HG02885 (cell line): Measurements from ENCODE around the gene SLC34A3.

Experiments
- ATAC-seq: cut with Tn5 transposase; IDR thresholded peaks from one replicate; pipeline ENCODE4 v1.9.1; 2021; ENCODE audit warnings: mild to moderate bottlenecking; ENCODE audit not compliant: unreplicated experiment, poor library complexity

The SLC34A3 gene

GRCh38 chr9:137216188-137216965 lies 14.3 kb upstream of the SLC34A3 start:
- no peak for ATAC-seq

- ATAC-seq, result no peak
Measured at GRCh38 chr9:137217276-137218211, 13.2 kb upstream of the SLC34A3 start.

- ATAC-seq, result no peak
Measured at GRCh38 chr9:137218212-137218753, 12.4 kb upstream of the SLC34A3 start.

GRCh38 chr9:137218754-137219271 lies 11.9 kb upstream of the SLC34A3 start:
- no peak for ATAC-seq

- no peak for ATAC-seq
Measured at GRCh38 chr9:137219757-137220316, 10.9 kb upstream of the SLC34A3 start.

- ATAC-seq, result no peak
Measured at GRCh38 chr9:137220317-137221094, 10.2 kb upstream of the SLC34A3 start.

GRCh38 chr9:137221095-137221505 lies 9.6 kb upstream of the SLC34A3 start:
- no peak for ATAC-seq

DNA sequence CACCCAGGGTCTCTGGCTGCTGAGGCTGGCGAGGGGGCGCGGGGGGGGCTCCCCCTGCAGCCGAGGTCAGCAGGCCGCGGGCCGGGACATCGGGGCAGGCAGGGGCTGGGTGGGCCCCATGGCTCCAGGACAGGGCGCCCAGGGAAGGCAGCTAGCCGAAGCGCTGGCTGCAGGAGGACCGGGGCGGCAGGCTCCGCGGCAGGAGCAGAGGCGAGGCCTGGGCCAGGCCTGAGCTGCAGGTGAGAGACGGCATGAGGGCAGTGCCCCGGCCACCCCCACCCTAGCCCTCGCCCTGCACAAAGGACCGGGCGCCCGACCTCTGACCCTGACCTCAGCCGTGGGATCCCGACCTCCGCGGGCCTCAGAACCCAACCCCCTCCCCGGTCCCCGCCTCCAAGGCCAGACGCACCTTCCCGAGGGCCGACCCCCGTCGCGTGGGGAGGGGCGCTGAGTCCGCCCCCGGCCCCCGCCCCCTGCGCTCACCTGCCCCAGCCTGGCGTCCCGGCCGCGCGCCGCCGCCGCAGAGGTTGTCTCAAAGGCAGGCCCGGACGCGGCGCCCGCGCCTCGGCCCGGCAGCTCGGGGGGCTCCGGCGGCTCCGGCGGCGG lies 9.1 kb upstream of the SLC34A3 start:
- ATAC-seq, result no peak

DNA sequence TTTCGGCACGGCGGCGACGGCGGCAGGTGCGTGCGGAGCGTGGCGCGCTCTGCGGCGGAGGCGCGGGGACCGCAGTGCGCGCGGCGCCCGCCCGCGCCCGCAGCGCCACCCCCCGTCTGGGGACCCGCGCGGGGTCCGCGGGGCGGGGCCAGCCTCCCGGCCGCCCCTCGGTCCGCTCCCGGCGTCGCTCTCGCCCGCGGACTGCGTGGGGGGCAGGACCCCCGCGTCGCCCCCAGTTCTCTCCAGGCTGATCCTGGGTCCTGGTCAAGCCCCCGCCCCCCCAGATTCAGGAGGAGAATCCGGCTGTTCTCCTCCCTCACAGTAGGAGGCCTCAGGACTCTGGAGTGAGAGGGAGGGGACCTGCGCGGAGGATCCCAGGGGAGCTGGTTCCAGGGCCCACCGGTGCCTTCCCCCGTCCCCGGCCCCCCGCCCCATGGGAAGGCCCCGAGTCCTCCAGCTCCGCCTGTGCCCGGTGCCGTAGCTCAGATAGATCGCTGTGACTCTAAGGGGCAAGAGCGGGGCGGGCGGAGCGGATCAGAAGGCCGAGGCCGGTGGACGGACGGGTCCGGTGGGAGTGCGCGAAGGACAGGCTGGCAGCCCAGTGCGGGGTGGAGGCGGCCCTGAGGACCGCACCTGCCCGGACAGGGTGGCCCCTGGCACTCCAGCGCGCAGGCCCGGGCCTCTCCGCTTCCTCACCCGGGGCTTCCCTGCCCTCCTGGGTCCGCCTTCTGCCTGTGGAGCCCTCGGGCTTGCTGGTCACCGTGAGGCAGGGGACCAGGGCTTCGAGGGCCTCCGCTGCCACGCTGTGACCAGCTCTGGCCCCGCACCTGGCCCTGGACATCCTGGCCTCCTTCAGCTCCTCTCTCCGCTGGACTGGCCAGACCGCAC lies 8.3 kb upstream of the SLC34A3 start, which contains the start of gene RNF208:
Gene RNF208, minus strand, starts transcription at position 51 of the 888 bp plus-strand sequence. CDS start 1,028 bp downstream, outside the sequence.
- ATAC-seq, result no peak

DNA sequence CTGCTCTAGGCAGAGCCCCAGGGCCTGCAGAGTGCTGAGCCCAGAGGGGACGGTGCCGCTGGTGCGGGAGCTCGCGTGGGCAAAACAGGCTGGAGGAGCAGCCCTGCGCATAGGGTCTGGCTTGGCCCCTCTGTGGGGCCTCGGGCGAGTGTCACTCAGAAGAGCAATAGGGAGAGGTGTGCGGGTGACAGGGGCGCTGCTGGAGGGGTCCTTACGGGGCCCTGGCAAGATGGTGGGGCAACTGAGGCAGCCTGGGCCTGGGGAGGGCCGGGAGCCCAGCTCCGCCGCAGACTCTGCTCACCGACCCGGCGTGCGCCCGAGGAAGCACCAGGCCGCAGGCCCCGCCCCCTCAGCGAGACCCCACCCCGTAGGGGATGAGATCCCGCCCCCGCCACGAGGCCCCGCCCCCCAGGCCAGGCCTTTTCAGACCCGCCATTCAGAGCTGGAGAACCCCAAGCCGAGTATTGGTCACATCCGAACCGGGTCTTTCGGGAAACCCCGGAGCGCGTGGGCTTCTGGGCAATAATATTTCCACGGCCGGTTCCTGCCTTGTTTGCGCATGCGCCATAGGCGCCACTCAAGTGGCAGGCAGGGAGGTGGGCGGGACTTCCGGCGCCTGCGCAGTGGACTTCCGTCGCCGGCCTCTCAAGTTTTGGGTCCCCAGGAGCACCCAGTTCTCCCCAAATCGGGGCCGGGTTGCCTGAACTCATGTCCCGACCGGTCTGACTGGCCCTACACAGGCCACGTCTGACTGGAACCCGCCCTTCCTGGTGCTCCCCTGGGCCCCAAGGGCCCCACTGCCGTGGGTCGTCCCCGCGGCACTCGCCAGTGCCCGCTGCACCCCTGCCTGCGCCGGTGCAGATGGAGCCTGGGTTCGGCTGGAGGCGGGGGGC lies 7.4 kb upstream of the SLC34A3 start:
- peak; percentile 80 for ATAC-seq

GRCh38 chr9:137224830-137225694 lies 5.6 kb upstream of the SLC34A3 start, which contains the start of gene CYSRT1:
CYSRT1 (plus strand) TSS chr9:137225174; CDS start chr9:137225622, 448 bp downstream.
- no peak for ATAC-seq

GRCh38 chr9:137225699-137226331 lies 4.9 kb upstream of the SLC34A3 start:
- no peak for ATAC-seq

- ATAC-seq, result no peak
Measured at GRCh38 chr9:137226338-137227053, 4.2 kb upstream of the SLC34A3 start.

GRCh38 chr9:137227054-137227852 lies 3.4 kb upstream of the SLC34A3 start, which contains the start of gene RNF224:
RNF224 (plus strand) TSS chr9:137227502; CDS start chr9:137228336, 834 bp downstream.
- no peak for ATAC-seq
